H1 (cell line): ENCODE results near the gene SUCLG2.

Experiments
- CHD1 ChIP-seq: IDR thresholded peaks from 2 replicates; pipeline ENCODE4 v1.6.1; 2012; ENCODE audit warnings: low read depth, low read length, improper control_type of control experiment
- CTCF ChIP-seq, 3 experiments: IDR thresholded peaks; 1 replicate in 2 of 3; 2 replicates in 1 of 3; pipeline versions ENCODE4 v1.5.1 to v1.6.1; 2011; ENCODE audit warnings: low read length in 3 of 3, mild to moderate bottlenecking in 3 of 3, inconsistent platforms in 2 of 3, low read depth in 1 of 3, moderate library complexity in 1 of 3; ENCODE audit not compliant: insufficient read depth in 1 of 3; ENCODE audit errors: control extremely low read depth in 1 of 3
- EZH2 ChIP-seq: fragments of 200-600 bp; sonication (generic); IDR thresholded peaks from 2 replicates; pipeline ENCODE4 v1.7.1; 2012; ENCODE audit warnings: low read depth, mild to moderate bottlenecking, moderate library complexity, low read length, inconsistent platforms; ENCODE audit not compliant: severe bottlenecking
- JUND ChIP-seq: IDR thresholded peaks from 2 replicates; pipeline ENCODE4 v1.6.1; 2011; ENCODE audit warnings: mild to moderate bottlenecking, improper control_type of control experiment, low read length
- KDM1A ChIP-seq: fragments of 200-600, 300-600 bp; sonication (generic); IDR thresholded peaks from 2 replicates; pipeline ENCODE4 v1.7.1; 2016; ENCODE audit warnings: mild to moderate bottlenecking, low read length, borderline replicate concordance
- KDM5A ChIP-seq: fragments of 200-600 bp; IDR thresholded peaks from 2 replicates; pipeline ENCODE4 v1.7.1; 2012; ENCODE audit warnings: mild to moderate bottlenecking, low read length, inconsistent platforms, mixed read lengths
- MAFK ChIP-seq: IDR thresholded peaks from 2 replicates; pipeline ENCODE4 v1.6.1; 2012; ENCODE audit warnings: low read depth, mild to moderate bottlenecking, improper control_type of control experiment, low read length
- POLR2A ChIP-seq, 2 experiments: IDR thresholded peaks; 1 replicate in 1 of 2; 2 replicates in 1 of 2; pipeline ENCODE4 v1.6.1; 2011; ENCODE audit warnings: low read depth in 2 of 2, low read length in 2 of 2, mild to moderate bottlenecking in 2 of 2; ENCODE audit errors: control extremely low read depth in 1 of 2
- POLR2AphosphoS5 ChIP-seq: IDR thresholded peaks from 2 replicates; pipeline ENCODE4 v1.6.1; 2011; ENCODE audit warnings: low read depth, low read length
- RAD21 ChIP-seq, 2 experiments: IDR thresholded peaks in 1 of 2; conservative IDR thresholded peaks in 1 of 2; 2 replicates each; pipeline ENCODE4 v1.6.1; 2011; ENCODE audit warnings: low read depth in 2 of 2, low read length in 2 of 2, improper control_type of control experiment in 1 of 2, inconsistent platforms in 1 of 2, mild to moderate bottlenecking in 1 of 2, moderate library complexity in 1 of 2
- TEAD4 ChIP-seq: IDR thresholded peaks from 2 replicates; pipeline ENCODE4 v1.6.1; 2012; ENCODE audit warnings: low read depth, low read length, inconsistent platforms, mixed read lengths

GRCh38 chr3:67518236-67518635, 136.2 kb downstream of the SUCLG2 start:
- TF ChIP-seq POLR2A (IDR thresholded peaks at IDR 0.05; ENCODE audit: control extremely low read depth in 1 of 2, low read depth in 2 of 2, low read length in 2 of 2) (no peak), CHD1 (no peak), CTCF (IDR thresholded peaks at IDR 0.05; ENCODE audit: control extremely low read depth in 1 of 3, insufficient read depth in 1 of 3, low read depth in 1 of 3, low read length in 3 of 3) (no peak), KDM5A (no peak), EZH2 (no peak), KDM1A (no peak), RAD21 (IDR thresholded peaks at IDR 0.05 in 1 of 2, conservative IDR thresholded peaks at IDR 0.05 in 1 of 2; ENCODE audit: low read depth in 2 of 2, low read length in 2 of 2) (no peak), POLR2AphosphoS5 (no peak), JUND (no peak), MAFK (no peak), TEAD4 (no peak)
